ENCODE data around the gene PLLP.

PLLP gene

GRCh38 chr16:57213462-57213861 is 71.0 kb downstream of the PLLP start:
- FAIRE-seq = no peak

- FAIRE-seq = no peak
Measured at GRCh38 chr16:57209780-57210179, 74.7 kb downstream of the PLLP start.

GRCh38 chr16:57208926-57209325 is 75.5 kb downstream of the PLLP start:
- FAIRE-seq = no peak

Measured in TTC549 (cell line).